HepG2 (cell line): ENCODE measurements around the gene MTOR. TPM values are rescaled to one million over a fixed set of nuclear protein-coding genes. Genes with fewer than 3 reads are reported as not detected.

Experiments
- ATAC-seq: fragments of 200-7000 bp; cut with Tn5 transposase; 3 replicates; pipeline ENCODE4 v1.9.1; 2020; ENCODE audit warnings: mild to moderate bottlenecking, moderate library complexity
- BruUV-seq: library from RNA; stranded (reverse); fragments of 400-500 nt; replicated peaks from 2 replicates; lab custom pipeline; 2021; lab: Mats Ljungman, UMichigan
- CTCF ChIA-PET: fragments of 300-600 bp; formaldehyde crosslinking; extraction: SDS; loops from one replicate; lab custom pipeline; 2021; ENCODE audit warnings: low total read pairs, inconsistent platforms, low intra/inter-chr PET ratio; lab: Yijun Ruan, JAX
- POLR2A ChIA-PET: fragments of 350-600 bp; sonication (Branson Sonifier 250); formaldehyde crosslinking; loops from one replicate; lab custom pipeline; 2020; ENCODE audit warnings: antibody characterized with exemption, inconsistent platforms; lab: Yijun Ruan, JAX
- DNase-seq: peaks from one replicate; pipeline ENCODE4 v3.0.0-alpha.2; 2015; ENCODE audit warnings: low spot score
- FAIRE-seq: peaks from 3 replicates; lab custom pipeline; 2011; peaks lifted over from hg19 to GRCh38; lab: Jason Lieb, UNC
- H2AFZ ChIP-seq: one replicate; pipeline ENCODE4 v1.6.1; 2011; ENCODE audit warnings: low read length, inconsistent platforms
- H3K27ac ChIP-seq: fragments of 300-600 bp; 3 replicates; pipeline ENCODE4 v1.8.0; 2011; ENCODE audit warnings: mixed run types, mild to moderate bottlenecking, mixed read lengths, low read length, inconsistent platforms; ENCODE audit not compliant: insufficient read depth; ENCODE audit errors: extremely low read length
- H3K27me3 ChIP-seq, 2 experiments: fragments of 200-600 bp in 1 of 2; 2 replicates in 1 of 2; 3 replicates in 1 of 2; pipeline versions ENCODE4 v1.6.0 to v1.8.0; 2011; ENCODE audit warnings: low read length in 2 of 2, mild to moderate bottlenecking in 2 of 2, moderate library complexity in 2 of 2, inconsistent platforms in 1 of 2; ENCODE audit not compliant: insufficient read depth in 2 of 2, control insufficient read depth in 1 of 2
- H3K36me3 ChIP-seq, 2 experiments: fragments of 200-600 bp in 1 of 2; replicated peaks in 1 of 2; 2 replicates in 1 of 2; 3 replicates in 1 of 2; pipeline versions ENCODE4 v1.5.1 to v1.8.0; 2011; ENCODE audit warnings: low read length in 2 of 2, inconsistent platforms in 1 of 2; ENCODE audit not compliant: insufficient read depth in 2 of 2, control insufficient read depth in 1 of 2
- H3K4me1 ChIP-seq: 2 replicates; pipeline ENCODE4 v1.5.1; 2012; ENCODE audit warnings: low read length, inconsistent platforms; ENCODE audit not compliant: insufficient read depth
- H3K4me2 ChIP-seq: 2 replicates; pipeline ENCODE4 v1.6.0; 2011; ENCODE audit warnings: low read depth, low read length, inconsistent platforms
- H3K4me3 ChIP-seq, 3 experiments: fragments of 200-600 bp in 1 of 3; sonication (generic), shearing (Covaris generic) in 1 of 3; replicated peaks in 1 of 3; 2 replicates each; pipeline ENCODE4 v1.5.1; 2011 to 2016; ENCODE audit warnings: low read length in 3 of 3, inconsistent platforms in 2 of 3, low read depth in 2 of 3, mild to moderate bottlenecking in 2 of 3, control low read depth in 1 of 3, mixed read lengths in 1 of 3; ENCODE audit not compliant: insufficient read depth in 1 of 3
- H3K79me2 ChIP-seq: one replicate; pipeline ENCODE4 v1.6.1; 2011; ENCODE audit warnings: low read length, inconsistent platforms; ENCODE audit not compliant: insufficient read depth
- H3K9ac ChIP-seq: 2 replicates; pipeline ENCODE4 v1.6.0; 2011; ENCODE audit warnings: mild to moderate bottlenecking, low read depth, low read length, inconsistent platforms; ENCODE audit not compliant: insufficient read depth
- H3K9me3 ChIP-seq: 2 replicates; pipeline ENCODE4 v1.5.1; 2012; ENCODE audit warnings: mild to moderate bottlenecking, low read length
- H4K20me1 ChIP-seq: 2 replicates; pipeline ENCODE4 v1.6.0; 2011; ENCODE audit warnings: inconsistent platforms, mild to moderate bottlenecking, low read length, moderate library complexity; ENCODE audit not compliant: insufficient read depth
- CENPX ChIP-seq: sonication (generic); formaldehyde crosslinking; IDR thresholded peaks from 2 replicates; pipeline ENCODE4 v1.9.0; 2021; ENCODE audit warnings: mild to moderate bottlenecking, missing genetic modification reagents, moderate library complexity
- HHEX ChIP-seq: IDR thresholded peaks from 2 replicates; pipeline ENCODE4 v1.6.1; 2016; ENCODE audit warnings: control low read depth
- KAT8 ChIP-seq: IDR thresholded peaks from 2 replicates; pipeline ENCODE4 v1.6.1; 2016; ENCODE audit warnings: missing genetic modification reagents, missing compliant biosample characterization
- NAIF1 ChIP-seq: sonication (generic); formaldehyde crosslinking; IDR thresholded peaks from 2 replicates; pipeline ENCODE4 v1.5.0; 2020; ENCODE audit warnings: mild to moderate bottlenecking, missing genetic modification reagents, borderline replicate concordance
- NCOA2 ChIP-seq: sonication (generic); formaldehyde crosslinking; IDR thresholded peaks from 2 replicates; pipeline ENCODE4 v1.8.0; 2022; ENCODE audit warnings: inconsistent platforms
- NR2F2 ChIP-seq: IDR thresholded peaks from 2 replicates; pipeline ENCODE4 v1.6.1; 2012; ENCODE audit warnings: low read depth, inconsistent platforms, borderline replicate concordance
- NR2F6 ChIP-seq, 2 experiments: IDR thresholded peaks; 2 replicates each; pipeline ENCODE4 v1.6.1; 2016; ENCODE audit warnings: antibody characterized with exemption in 1 of 2, mild to moderate bottlenecking in 1 of 2
- ONECUT2 ChIP-seq: sonication (generic); formaldehyde crosslinking; IDR thresholded peaks from 2 replicates; pipeline ENCODE4 v1.4.0; 2020; ENCODE audit warnings: missing genetic modification reagents
- SMAD1 ChIP-seq: sonication (generic); formaldehyde crosslinking; IDR thresholded peaks from 2 replicates; pipeline ENCODE4 v1.4.0; 2020; ENCODE audit warnings: missing genetic modification reagents, low read depth, mild to moderate bottlenecking, borderline replicate concordance
- THAP11 ChIP-seq: IDR thresholded peaks from 2 replicates; pipeline ENCODE4 v1.6.1; 2016; ENCODE audit warnings: missing biosample characterization, missing genetic modification reagents
- ZEB1 ChIP-seq: IDR thresholded peaks from 2 replicates; pipeline ENCODE4 v1.6.1; 2012; ENCODE audit warnings: mild to moderate bottlenecking, low read depth, inconsistent platforms; ENCODE audit not compliant: insufficient replicate concordance
- ZNF207 ChIP-seq: fragments of 450-650 bp; IDR thresholded peaks from 2 replicates; pipeline ENCODE4 v1.6.1; 2016; ENCODE audit warnings: antibody characterized with exemption, borderline replicate concordance
- ZNF251 ChIP-seq: sonication (generic); formaldehyde crosslinking; IDR thresholded peaks from 2 replicates; pipeline ENCODE4 v1.9.0; 2021; ENCODE audit warnings: mild to moderate bottlenecking, missing genetic modification reagents
- ZNF335 ChIP-seq: sonication (generic); formaldehyde crosslinking; IDR thresholded peaks from 2 replicates; pipeline ENCODE4 v1.4.0; 2020; ENCODE audit warnings: missing genetic modification reagents
- ZNF737 ChIP-seq: sonication (generic); formaldehyde crosslinking; IDR thresholded peaks from 2 replicates; pipeline ENCODE4 v1.5.0; 2020; ENCODE audit warnings: missing genetic modification reagents, mild to moderate bottlenecking, borderline replicate concordance
- WGBS: methylation state at CpG from one replicate; pipeline ENCODE4 v1.1.6; 2017; ENCODE audit warnings: low lambda C conversion rate; 5-methylcytosine and 5-hydroxymethylcytosine counted together
- in situ Hi-C: cut with HindIII; loops from 2 replicates; pipeline ENCODE4 v1.10.0; 2017; ENCODE audit warnings: low pct_unique_long_range_greater_than_20kb; ENCODE audit not compliant: extremely low pct_ligation_motif_present
- intact Hi-C: fragments of 100-400 bp; cut with micrococcal nuclease; formaldehyde crosslinking; loops from one replicate; pipeline ENCODE4 v1.10.0; 2022; ENCODE audit not compliant: unreplicated experiment
- polyA plus RNA-seq, 8 experiments: library from polyadenylated mRNA; depleted of rRNA in 3 of 8; stranded (reverse) in 7 of 8; unstranded in 1 of 8; fragments of >200 nt; fragmentation: Illumina TruSeq in 4 of 8; extraction: Trizol in 4 of 8; gene quantifications; 2 replicates each; pipeline versions ENCODE4 v1.2.1 to v1.2.3, GENCODE V29; 2011 to 2016; ENCODE audit warnings: low read depth in 4 of 8, missing spikeins in 1 of 8, mixed read lengths in 1 of 8; ENCODE audit not compliant: insufficient read depth in 1 of 8
- total RNA-seq, 5 experiments: library from RNA; depleted of rRNA; stranded (reverse); fragments of >200 nt; fragmentation: Illumina TruSeq; extraction: Trizol; gene quantifications; 2 replicates each; pipeline ENCODE4 v1.2.3, GENCODE V29; 2016; ENCODE audit warnings: low read depth in 1 of 5
- TF ChIP-seq, protein P1 (sequence below): sonication (generic); formaldehyde crosslinking; IDR thresholded peaks from 2 replicates; pipeline ENCODE4 v1.4.0; 2020; ENCODE audit warnings: mild to moderate bottlenecking, missing genetic modification reagents
- TF ChIP-seq, protein P2 (sequence below): IDR thresholded peaks from 2 replicates; pipeline ENCODE4 v1.6.1; 2016; ENCODE audit warnings: mild to moderate bottlenecking, missing biosample characterization, missing genetic modification reagents
- TF ChIP-seq, protein P3 (sequence below): sonication (generic); formaldehyde crosslinking; IDR thresholded peaks from 2 replicates; pipeline ENCODE4 v1.4.0; 2020; ENCODE audit warnings: missing genetic modification reagents, borderline replicate concordance

Gene MTOR
- total and polyA plus RNA-seq, 2 of the 13 experiments (the other 11 are each of a cell fraction or from before 2014, with no cell fraction given) = 24.6 to 34.6 TPM

DNA sequence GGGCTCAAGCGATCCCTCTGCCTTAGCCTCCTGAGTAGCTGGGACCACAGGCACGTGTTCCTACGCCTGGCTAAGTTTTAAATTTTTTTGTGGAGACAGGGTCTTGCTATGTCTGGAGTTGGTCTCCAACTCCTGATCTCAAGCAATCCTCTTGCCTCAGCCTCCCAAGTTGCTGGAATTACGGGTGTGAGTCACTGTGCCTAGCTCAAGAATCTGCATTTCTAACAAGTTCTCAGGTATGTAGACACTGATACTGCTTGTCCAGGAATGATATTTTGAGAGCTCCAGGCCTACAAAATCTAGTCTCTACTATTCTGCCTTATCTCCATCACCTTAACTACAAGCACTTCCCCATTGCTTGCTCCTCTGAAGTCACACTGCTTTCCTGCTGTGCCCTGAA lies 50.9 kb downstream of the MTOR start:
- no peak for DNase-seq
- Histone ChIP-seq H3K36me3 (peaks cover 25 to 74% of the 10 kb centered on the region in 2 experiments), H3K9ac (no peak overlapping the region), H2AFZ (no peak overlapping the region), H3K4me1 (peaks cover 34% of the 10 kb centered on the region), H3K4me3 (no peak overlapping the region)
- BruUV-seq = no TSS peak
- POLR2A ChIA-PET = no interaction called here
- 100% methylated on average over 3 of the region's 4 CpGs for WGBS
- in situ Hi-C loops = no loop called here
- TF ChIP-seq SMAD1 (CRISPR knock-in tag) = no peak
- no peak for TF ChIP-seq KAT8 (CRISPR knock-in tag)
- no peak for TF ChIP-seq NCOA2 (CRISPR knock-in tag)
- no peak for TF ChIP-seq ZNF207
- TF ChIP-seq THAP11 (CRISPR knock-in tag) = no peak
- no peak for TF ChIP-seq NR2F2
- TF ChIP-seq, protein P1, sequence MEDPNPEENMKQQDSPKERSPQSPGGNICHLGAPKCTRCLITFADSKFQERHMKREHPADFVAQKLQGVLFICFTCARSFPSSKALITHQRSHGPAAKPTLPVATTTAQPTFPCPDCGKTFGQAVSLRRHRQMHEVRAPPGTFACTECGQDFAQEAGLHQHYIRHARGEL (CRISPR knock-in tag) = no peak
- TF ChIP-seq HHEX (CRISPR knock-in tag) = no peak
- no peak for TF ChIP-seq ZNF737 (CRISPR knock-in tag)
- TF ChIP-seq NR2F6 (IDR thresholded peaks at IDR 0.05) = no peak
- TF ChIP-seq NR2F6 (CRISPR knock-in tag; IDR thresholded peaks at IDR 0.05) = no peak
- TF ChIP-seq ONECUT2 (CRISPR knock-in tag) = no peak
- TF ChIP-seq, protein P2, sequence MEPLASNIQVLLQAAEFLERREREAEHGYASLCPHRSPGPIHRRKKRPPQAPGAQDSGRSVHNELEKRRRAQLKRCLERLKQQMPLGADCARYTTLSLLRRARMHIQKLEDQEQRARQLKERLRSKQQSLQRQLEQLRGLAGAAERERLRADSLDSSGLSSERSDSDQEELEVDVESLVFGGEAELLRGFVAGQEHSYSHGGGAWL (CRISPR knock-in tag) = no peak
- no peak for TF ChIP-seq ZNF335
- TF ChIP-seq ZNF251 (CRISPR knock-in tag) = no peak
- TF ChIP-seq ZEB1 = no peak
- TF ChIP-seq, protein P3, sequence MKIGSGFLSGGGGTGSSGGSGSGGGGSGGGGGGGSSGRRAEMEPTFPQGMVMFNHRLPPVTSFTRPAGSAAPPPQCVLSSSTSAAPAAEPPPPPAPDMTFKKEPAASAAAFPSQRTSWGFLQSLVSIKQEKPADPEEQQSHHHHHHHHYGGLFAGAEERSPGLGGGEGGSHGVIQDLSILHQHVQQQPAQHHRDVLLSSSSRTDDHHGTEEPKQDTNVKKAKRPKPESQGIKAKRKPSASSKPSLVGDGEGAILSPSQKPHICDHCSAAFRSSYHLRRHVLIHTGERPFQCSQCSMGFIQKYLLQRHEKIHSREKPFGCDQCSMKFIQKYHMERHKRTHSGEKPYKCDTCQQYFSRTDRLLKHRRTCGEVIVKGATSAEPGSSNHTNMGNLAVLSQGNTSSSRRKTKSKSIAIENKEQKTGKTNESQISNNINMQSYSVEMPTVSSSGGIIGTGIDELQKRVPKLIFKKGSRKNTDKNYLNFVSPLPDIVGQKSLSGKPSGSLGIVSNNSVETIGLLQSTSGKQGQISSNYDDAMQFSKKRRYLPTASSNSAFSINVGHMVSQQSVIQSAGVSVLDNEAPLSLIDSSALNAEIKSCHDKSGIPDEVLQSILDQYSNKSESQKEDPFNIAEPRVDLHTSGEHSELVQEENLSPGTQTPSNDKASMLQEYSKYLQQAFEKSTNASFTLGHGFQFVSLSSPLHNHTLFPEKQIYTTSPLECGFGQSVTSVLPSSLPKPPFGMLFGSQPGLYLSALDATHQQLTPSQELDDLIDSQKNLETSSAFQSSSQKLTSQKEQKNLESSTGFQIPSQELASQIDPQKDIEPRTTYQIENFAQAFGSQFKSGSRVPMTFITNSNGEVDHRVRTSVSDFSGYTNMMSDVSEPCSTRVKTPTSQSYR (CRISPR knock-in tag) = no peak
- no peak for TF ChIP-seq CENPX (CRISPR knock-in tag)
- no peak for TF ChIP-seq NAIF1
- TF ChIP-seq, all 625 proteins: peak for 0
- no peak for ATAC-seq
- Histone ChIP-seq H3K4me2 (no peak overlapping the region), H3K79me2 (no peaks in the 10 kb centered on the region), H3K9me3 (no peaks in the 10 kb centered on the region), H3K27me3 (no peaks in the 10 kb centered on the region), H3K27ac (peak overlapping the region; percentile 7), H4K20me1 (no peaks in the 10 kb centered on the region)
- CTCF ChIA-PET = no interaction called here
- FAIRE-seq = no peak
- intact Hi-C loops = no loop called here
